Dermis microvascular lymphatic vessel endothelial cell (primary cell): Measurements from ENCODE around the gene SLC25A21. TPM values are rescaled to one million over a fixed set of nuclear protein-coding genes. Genes with fewer than 3 reads are reported as not detected.
"Not testable (repeated sequence)": the region's sequence is repeated elsewhere in the genome, so short reads cannot be mapped to it uniquely, and the experiment has no call there.

Source experiments
- DNase-seq, 2 donors: peaks; one replicate each; pipeline versions ENCODE4 v3.0.0 to v3.0.0-alpha.2; 2010; ENCODE audit warnings: low read depth in 2 of 2
- total RNA-seq: library from RNA; depleted of rRNA; stranded (reverse); fragments of >200 nt; gene quantifications from 2 replicates; pipeline ENCODE4 v1.2.1, GENCODE V29; 2014

The SLC25A21 gene
- total RNA-seq, 1 donor from 2014 or later = 1.0 TPM

DNA sequence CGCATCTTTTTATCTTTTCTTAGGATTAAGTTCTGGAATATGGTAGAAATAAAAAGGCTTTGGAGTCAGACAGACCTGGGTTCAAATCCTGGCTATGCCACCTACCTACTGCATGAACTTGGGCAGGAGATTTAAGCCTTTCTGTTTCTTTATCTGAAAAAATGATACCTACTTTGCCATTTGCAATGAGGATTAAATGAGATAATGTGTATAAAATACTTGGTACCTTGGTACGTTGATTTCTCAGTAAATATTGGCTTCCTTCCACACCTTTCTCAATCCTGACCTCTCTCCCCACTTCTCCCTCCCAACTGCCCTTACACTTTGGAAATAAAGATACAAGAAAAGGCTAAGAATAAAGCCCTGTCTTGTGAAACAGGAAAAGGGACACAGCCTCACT, 338.1 kb downstream of the SLC25A21 start:
- no peak for DNase-seq

DNA sequence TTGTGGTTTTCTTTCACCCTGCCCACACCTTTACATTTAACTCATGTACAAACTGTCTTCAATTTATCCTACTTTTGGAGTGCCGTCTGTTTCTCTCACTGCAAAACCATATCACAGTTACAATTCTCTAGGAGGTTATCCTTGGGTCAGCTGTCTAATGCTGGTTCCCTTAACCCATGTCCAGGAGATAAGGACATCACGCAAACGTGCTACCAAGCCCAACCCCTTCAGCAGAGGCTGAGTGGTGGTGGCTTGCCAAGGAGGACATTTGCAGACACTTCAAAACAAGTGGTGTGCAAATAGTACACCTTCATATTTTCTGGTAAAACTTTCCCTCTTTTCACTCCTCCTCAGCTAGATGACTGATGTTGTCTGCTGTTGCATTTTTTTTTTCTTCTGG, 342.9 kb downstream of the SLC25A21 start:
- DNase-seq = no peak

DNA sequence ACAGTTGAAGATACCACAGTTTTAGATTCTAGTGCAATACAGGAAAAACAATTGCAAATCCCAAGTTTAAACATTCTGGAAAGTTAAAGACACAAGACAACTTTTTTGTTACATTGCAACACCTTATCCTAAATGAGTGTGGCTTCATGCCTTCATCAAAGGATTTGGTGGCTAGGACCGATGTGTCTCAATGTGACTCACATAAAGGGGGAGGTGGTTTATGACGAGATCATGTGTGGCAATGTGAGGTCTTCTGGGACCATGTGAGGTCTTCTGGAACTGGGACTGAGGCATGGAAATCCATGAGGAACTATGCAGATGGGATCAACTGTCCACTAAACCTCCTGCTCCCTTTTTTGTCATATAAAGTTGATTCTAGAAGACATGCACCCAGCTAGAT, 344.5 kb downstream of the SLC25A21 start:
- DNase-seq = no peak

GRCh38 chr14:36826614-36827013, 345.8 kb downstream of the SLC25A21 start:
- no peak for DNase-seq

DNA sequence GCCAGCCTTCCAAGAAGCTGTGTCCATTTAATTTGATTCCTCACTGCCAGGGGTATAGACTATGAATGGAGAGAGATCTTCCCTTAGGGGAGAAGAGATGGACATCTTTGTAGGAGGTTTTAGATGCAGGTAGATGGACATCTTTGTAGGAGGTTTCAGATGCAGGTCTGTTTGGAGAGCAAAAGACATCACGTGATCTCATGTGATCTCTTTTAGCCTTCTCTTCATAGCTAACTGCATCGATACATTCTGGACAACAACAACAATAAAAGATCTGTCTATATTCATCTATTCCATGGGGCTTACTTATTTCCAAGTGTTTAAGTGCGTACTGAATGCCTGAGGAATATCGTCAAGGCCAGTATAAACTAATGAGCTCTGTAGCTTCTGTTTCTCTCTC, 347.6 kb downstream of the SLC25A21 start:
- no peak for DNase-seq

DNA sequence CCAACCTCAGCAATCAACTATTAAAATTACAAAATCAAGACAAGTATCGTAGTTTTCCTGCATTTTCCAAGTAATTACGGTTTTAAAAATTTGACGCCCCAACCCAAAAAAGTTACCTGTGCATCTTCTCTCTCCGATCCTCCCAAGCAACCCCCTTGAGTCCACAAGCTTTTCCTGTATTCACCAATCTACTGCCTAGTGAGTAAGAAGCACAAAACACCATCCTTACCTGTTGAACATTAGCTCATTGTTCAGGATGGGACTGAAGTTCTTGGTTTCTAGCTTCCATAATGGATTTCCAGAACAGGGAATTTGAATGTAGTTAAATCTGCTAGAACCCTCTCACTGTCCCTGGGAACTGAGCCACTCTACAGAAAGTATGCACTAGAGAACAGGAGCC, 348.8 kb downstream of the SLC25A21 start:
- no peak for DNase-seq

DNA sequence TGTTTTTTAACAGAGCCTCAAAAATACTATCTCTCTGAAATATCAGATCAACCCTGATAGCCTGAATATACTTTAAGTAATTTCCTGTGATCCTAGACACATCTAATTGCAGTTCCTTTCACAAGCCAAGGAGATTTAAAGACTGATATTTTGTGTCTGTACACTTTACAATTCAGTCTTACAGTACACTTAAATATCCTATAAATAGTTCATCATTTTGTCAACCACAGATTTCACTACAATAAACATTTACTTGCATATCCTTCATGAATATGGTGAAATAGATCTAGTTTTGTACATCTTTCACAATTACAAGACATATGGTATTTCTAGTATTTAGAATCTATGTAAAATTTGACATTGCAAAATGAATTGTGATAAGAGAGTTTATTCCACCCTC, 349.7 kb downstream of the SLC25A21 start:
- no peak for DNase-seq

GRCh38 chr14:36820901-36821300, 351.5 kb downstream of the SLC25A21 start:
- no peak for DNase-seq

DNA sequence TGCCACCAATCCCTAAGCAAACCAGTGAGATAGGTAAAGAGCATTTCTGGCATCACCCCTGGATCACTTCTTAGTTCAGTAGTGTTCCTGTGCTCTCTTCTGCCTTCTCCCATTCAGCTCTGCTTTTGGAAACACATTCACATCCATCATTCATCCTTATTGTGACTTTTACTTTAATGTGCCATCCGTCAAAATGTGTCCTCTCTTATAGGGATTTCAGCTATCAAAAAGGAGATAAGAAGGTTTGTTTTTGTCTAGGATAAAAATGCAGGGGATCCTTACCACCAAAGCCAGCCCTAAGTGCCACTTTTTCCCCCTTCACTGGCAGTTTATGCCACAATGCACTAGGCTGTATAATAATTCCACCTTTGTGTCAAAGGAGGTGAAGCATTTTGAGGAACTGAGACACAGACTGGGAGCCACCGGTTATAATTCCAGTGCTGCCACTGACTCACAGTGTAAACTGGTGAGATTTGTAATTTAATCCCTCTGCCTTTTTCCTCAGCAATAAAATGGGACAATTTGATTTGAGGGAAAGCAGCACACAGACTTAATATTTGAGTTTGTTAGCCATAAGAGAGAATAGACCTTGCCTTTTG, 352.2 kb downstream of the SLC25A21 start:
- DNase-seq = no peak

GRCh38 chr14:36818794-36819384, 353.5 kb downstream of the SLC25A21 start:
- no peak for DNase-seq

DNA sequence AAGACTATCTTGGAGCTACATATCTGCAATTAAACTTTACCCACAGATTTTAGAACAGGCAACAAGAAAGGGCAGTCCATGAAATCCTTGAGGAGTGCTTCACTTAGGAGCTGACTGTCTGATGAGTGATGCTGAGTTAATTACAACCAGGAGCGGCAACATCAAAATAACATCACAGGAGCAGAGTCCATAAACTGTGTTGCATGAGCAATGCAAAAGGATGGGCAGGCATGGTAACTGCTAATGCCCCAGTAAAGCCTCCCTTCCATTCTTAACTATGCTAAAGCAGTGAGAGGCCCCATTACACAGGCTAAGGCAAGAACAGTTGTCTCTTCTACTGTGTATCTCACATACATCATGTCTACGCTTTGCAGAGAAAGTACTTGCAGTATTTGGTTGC, 354.2 kb downstream of the SLC25A21 start:
- DNase-seq = no peak

DNA sequence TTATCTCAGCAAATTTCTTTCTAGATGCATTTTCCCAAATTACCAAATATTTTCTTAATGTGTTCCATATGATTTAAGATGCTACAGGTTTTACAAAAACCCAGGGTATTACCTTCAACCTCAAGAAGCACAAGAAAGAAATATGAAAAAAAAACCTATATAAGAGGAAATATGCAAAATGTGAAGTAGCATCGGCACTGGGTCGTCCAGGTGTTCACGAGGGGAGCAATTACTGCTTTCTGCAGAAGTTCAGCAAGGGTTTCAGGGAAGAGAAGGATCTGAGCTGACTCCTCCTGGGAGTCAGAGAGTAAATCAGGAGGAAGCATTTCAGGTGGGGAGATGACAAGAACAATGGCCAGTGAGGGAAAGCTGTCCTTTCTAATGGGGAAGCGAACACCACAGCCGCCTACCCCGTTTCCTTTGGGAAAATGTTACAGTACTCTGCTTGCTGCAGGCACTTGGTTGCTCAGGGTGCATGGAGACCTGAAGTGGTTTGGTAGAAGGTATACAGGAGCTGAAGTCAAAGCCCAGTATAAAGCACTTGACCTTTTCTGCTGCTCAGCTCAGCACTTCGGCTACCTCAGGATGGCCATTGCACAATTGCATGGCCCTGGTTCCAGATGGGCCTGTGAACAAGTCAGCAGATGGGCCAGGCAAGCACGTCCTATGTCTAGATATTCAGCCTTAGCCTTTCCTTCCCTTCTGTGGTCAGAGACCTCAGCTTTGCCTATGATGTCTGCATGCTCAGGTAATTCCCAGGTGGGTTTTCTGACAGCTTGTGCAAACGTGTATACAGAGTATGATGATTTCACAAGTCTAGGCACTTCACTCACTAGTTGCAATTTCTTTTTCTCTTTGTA, 355.1 kb downstream of the SLC25A21 start:
- no peak for DNase-seq

DNA sequence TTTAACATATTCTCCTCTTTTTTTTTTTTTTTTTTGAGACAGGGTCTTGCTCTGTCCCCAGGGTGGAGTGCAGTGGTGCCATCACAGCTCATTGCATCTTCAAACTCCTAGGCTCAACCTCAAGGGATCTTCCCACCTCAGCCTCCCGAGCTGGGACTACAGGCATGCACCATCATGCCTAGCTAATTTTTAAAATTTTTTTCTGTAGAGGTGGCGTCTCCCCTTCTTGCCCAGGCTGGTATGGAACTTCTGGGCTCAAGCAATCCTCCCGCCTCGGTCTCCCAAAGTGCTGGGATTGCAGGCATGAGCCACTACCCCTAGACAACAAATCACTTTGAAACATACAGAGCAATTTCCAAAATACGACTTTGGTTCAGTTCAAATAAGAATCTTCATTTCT, 355.9 kb downstream of the SLC25A21 start:
- DNase-seq = no peak

GRCh38 chr14:36814783-36815182, 357.6 kb downstream of the SLC25A21 start:
- not testable (repeated sequence) for DNase-seq

GRCh38 chr14:36810209-36810608, 362.2 kb downstream of the SLC25A21 start:
- no peak for DNase-seq

DNA sequence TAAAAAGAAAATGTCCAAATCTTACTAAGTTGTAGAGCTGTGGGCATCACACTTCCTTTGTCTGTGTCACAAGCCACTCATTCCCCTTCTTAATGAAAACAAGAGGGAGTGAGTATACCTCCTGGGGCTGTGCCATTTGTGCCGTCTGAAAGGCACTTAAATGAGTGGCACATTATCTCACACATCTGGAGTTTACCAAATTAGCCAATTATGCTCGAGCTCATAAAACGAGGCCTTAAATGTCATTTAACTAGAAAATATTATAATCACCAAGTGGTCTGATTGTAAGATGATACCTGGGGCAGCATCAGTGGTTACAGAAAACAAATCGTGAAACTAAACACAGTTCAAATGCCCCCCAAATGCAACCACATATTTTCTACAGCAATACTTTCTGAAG, 364.7 kb downstream of the SLC25A21 start:
- no peak for DNase-seq

DNA sequence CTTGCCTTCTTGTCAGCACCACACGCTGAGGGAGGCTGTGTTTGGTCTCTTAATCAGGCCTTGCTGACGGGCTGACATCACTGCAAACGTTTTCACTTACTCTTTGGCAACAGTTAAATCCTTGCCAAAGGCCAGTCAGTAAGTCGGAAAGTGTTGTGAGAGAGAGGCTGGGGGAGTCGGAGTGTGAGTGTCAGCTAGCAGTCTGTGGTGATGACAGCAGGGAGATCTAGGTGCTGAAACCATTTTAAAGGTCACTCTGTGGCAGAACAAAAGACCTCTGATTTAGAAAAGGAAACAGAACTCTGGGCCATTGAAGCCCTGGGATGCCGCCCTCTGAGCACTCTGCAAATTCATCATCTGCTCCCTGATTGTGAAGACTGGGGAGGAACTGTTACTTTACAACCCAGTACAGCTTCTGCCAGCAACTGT, 367.3 kb downstream of the SLC25A21 start:
- no peak for DNase-seq

DNA sequence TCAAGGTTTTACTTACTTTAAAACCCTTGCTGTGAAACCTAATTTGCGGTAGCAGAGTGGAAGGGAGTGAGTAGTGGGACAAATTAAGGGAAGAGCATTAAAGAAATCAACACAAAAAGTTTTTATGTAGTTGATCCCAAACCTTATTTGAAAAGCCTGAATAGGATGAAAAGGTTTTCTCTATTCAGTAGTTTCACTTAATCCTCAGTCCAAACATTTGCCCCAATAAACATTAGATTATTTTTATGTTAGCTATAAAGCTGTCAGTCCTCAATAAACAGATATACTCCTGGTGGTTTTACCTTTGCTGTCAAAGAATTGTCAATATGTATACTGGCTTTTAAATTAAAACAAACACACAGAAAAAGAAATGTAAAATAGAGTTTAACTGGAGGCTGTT, 374.8 kb downstream of the SLC25A21 start:
- no peak for DNase-seq

GRCh38 chr14:36791402-36791801, 381.0 kb downstream of the SLC25A21 start:
- no peak for DNase-seq

GRCh38 chr14:36785511-36785910, 386.9 kb downstream of the SLC25A21 start:
- no peak for DNase-seq

DNA sequence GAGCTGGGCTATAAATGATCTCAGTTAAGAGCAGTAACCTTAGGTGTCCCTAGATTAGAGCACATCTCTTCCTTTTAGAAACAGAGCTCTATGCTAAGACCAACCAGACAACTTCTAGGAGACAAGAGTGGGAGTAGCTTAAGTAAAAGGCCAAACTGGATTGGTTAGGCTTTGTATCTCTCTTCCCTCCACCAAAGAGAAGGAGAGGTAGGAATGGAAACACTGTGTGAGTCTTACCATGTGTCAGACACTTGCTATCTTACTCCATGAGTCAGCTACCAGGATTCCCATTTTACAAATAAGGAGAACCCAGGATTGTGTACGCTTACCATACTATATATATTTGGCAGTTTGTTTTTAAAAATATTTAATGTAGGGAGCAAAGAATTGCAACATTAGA, 387.9 kb downstream of the SLC25A21 start:
- no peak for DNase-seq

DNA sequence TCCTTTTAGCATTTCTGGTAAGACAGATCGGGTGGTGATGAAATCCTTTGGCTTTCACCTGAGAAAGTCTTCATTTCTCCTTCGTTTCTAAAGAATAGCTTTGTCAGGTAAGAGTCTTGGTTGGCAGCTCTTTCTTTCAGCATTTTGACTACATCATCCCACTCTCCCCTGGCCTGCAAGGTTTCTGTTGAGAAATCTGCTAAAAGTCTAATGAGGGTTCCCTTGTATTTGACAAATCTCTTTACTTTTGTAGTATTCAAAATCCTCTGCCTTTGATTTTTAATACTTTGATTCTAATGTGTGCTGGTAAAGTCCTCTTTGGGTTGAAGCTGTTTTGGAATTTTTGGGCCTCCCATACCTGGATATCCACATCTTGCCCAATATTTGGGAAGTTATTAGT, 390.5 kb downstream of the SLC25A21 start:
- DNase-seq = no peak

GRCh38 chr14:36773558-36773957, 398.8 kb downstream of the SLC25A21 start:
- DNase-seq = no peak
